Esophagus muscularis mucosa (tissue), 3 donors: ENCODE measurements around the gene PTGES3.

Experiments
- CTCF ChIP-seq, 3 experiments: fragments of 200-600 bp in 2 of 3; fragments of 450-650 bp in 1 of 3; sonication (generic) in 2 of 3; IDR thresholded peaks; one replicate each; pipeline ENCODE4 v1.5.1; 2017 to 2019; ENCODE audit warnings: antibody characterized with exemption in 3 of 3, mild to moderate bottlenecking in 2 of 3, moderate library complexity in 1 of 3
- POLR2A ChIP-seq: fragments of 450-650 bp; IDR thresholded peaks from one replicate; pipeline ENCODE4 v1.6.1; 2017; ENCODE audit warnings: antibody characterized with exemption, moderate library complexity, mild to moderate bottlenecking, low read depth
- POLR2AphosphoS5 ChIP-seq, 2 donors: sonication (generic); formaldehyde crosslinking; IDR thresholded peaks; one replicate each; pipeline ENCODE4 v1.6.1; 2017; ENCODE audit warnings: antibody characterized with exemption in 2 of 2

- TF ChIP-seq CTCF (IDR thresholded peaks at IDR 0.05) (no peak), POLR2A (no peak), POLR2AphosphoS5 (IDR thresholded peaks at IDR 0.05) (no peak)
Observed at GRCh38 chr12:56688846-56689109, 694 bp upstream of the PTGES3 start.
